A549 (cell line): ENCODE data around the gene CHP2. TPM values are rescaled to one million over a fixed set of nuclear protein-coding genes. Genes with fewer than 3 reads are reported as not detected.

Experiments
- ATAC-seq, 2 experiments: fragments of 200-7000 bp in 1 of 2; fragments of >200 bp in 1 of 2; cut with Nextera tagmentation in 1 of 2; cut with Tn5 transposase in 1 of 2; 3 replicates each; pipeline versions ENCODE4 v1.8.0 to v1.9.1; 2018 to 2020; ENCODE audit warnings: mild to moderate bottlenecking in 1 of 2, moderate library complexity in 1 of 2
- CTCF ChIA-PET: fragments of 300-600 bp; sonication (Branson Sonifier 250); formaldehyde crosslinking; extraction: SDS; loops from one replicate; lab custom pipeline; 2021; ENCODE audit warnings: antibody characterized with exemption, inconsistent platforms; lab: Yijun Ruan, JAX
- POLR2A ChIA-PET: fragments of 350-600 bp; formaldehyde crosslinking; extraction: SDS; loops from one replicate; lab custom pipeline; 2021; ENCODE audit warnings: antibody characterized with exemption, inconsistent platforms; lab: Yijun Ruan, JAX
- DNase-seq, 2 experiments: peaks; one replicate each; pipeline versions ENCODE4 v3.0.0 to v3.0.0-alpha.2; 2011 to 2016; ENCODE audit warnings: low read depth in 1 of 2, low spot score in 1 of 2
- FAIRE-seq: peaks from 2 replicates; lab custom pipeline; 2011; peaks lifted over from hg19 to GRCh38; lab: Jason Lieb, UNC
- H3K27ac ChIP-seq, 2 experiments: fragments of >200 bp; sonication (Bioruptor Twin); formaldehyde crosslinking; 3 replicates each; pipeline ENCODE4 v1.5.1; 2016 to 2017
- H3K4me1 ChIP-seq: fragments of >200 bp; sonication (Bioruptor Twin); formaldehyde crosslinking; 3 replicates; pipeline ENCODE4 v1.6.1; 2016
- H3K4me2 ChIP-seq: fragments of >200 bp; sonication (Bioruptor Twin); formaldehyde crosslinking; 3 replicates; pipeline ENCODE4 v1.6.1; 2016
- H3K4me3 ChIP-seq: fragments of >200 bp; sonication (Bioruptor Twin); formaldehyde crosslinking; 3 replicates; pipeline ENCODE4 v1.5.1; 2016
- H3K9me3 ChIP-seq: fragments of >200 bp; sonication (Bioruptor Twin); formaldehyde crosslinking; 3 replicates; pipeline ENCODE4 v1.6.1; 2016
- BCL3 ChIP-seq: fragments of >200 bp; sonication (Bioruptor Twin); formaldehyde crosslinking; IDR thresholded peaks from 3 replicates; pipeline ENCODE4 v1.6.1; 2016
- BHLHE40 ChIP-seq: IDR thresholded peaks from 2 replicates; pipeline ENCODE4 v1.6.1; 2012; ENCODE audit warnings: low read depth, low read length, inconsistent platforms
- CBX8 ChIP-seq: fragments of 200-600 bp; sonication (generic); IDR thresholded peaks from 2 replicates; pipeline ENCODE4 v1.6.1; 2016
- CEBPB ChIP-seq, 2 experiments: fragments of >200 bp in 1 of 2; sonication (Bioruptor Twin) in 1 of 2; formaldehyde crosslinking in 1 of 2; IDR thresholded peaks; 2 replicates each; pipeline ENCODE4 v1.6.1; 2012 to 2016
- EHF ChIP-seq: fragments of 250-450 bp; sonication (Bioruptor Pico); IDR thresholded peaks from 2 replicates; pipeline ENCODE4 v1.5.0; 2020; ENCODE audit warnings: mild to moderate bottlenecking
- EP300 ChIP-seq, 2 experiments: fragments of >200 bp; sonication (Bioruptor Twin); formaldehyde crosslinking; IDR thresholded peaks; 2 replicates in 1 of 2; 3 replicates in 1 of 2; pipeline ENCODE4 v1.6.1; 2016 to 2017
- ESRRA ChIP-seq: fragments of 150-350 bp; IDR thresholded peaks from 2 replicates; pipeline ENCODE4 v1.6.1; 2014; ENCODE audit warnings: mild to moderate bottlenecking, low read length, borderline replicate concordance
- FOSB ChIP-seq: fragments of 250-450 bp; sonication (Bioruptor Pico); IDR thresholded peaks from 2 replicates; pipeline ENCODE4 v1.5.0; 2020; ENCODE audit warnings: mild to moderate bottlenecking, moderate library complexity
- FOSL2 ChIP-seq, 2 experiments: fragments of 450-650 bp in 1 of 2; fragments of >200 bp in 1 of 2; sonication (Bioruptor Twin) in 1 of 2; formaldehyde crosslinking; IDR thresholded peaks; 2 replicates each; pipeline versions ENCODE4 v1.5.0 to v1.6.1; 2016 to 2020; ENCODE audit warnings: mild to moderate bottlenecking in 1 of 2, moderate library complexity in 1 of 2
- GATA3 ChIP-seq: IDR thresholded peaks from 2 replicates; pipeline ENCODE4 v1.6.1; 2012; ENCODE audit warnings: borderline replicate concordance
- HES2 ChIP-seq: fragments of >200 bp; sonication (Bioruptor Twin); formaldehyde crosslinking; IDR thresholded peaks from 2 replicates; pipeline ENCODE4 v1.6.1; 2016
- HEYL ChIP-seq: fragments of 250-450 bp; sonication (Bioruptor Pico); IDR thresholded peaks from 2 replicates; pipeline ENCODE4 v1.8.0; 2021; ENCODE audit warnings: mild to moderate bottlenecking, moderate library complexity
- HMGXB4 ChIP-seq: fragments of 250-450 bp; sonication (Bioruptor Pico); IDR thresholded peaks from 2 replicates; pipeline ENCODE4 v1.5.0; 2021; ENCODE audit warnings: mild to moderate bottlenecking, moderate library complexity, borderline replicate concordance
- HOXA7 ChIP-seq: fragments of 250-450 bp; sonication (Bioruptor Pico); IDR thresholded peaks from 2 replicates; pipeline ENCODE4 v1.5.0; 2020; ENCODE audit warnings: mild to moderate bottlenecking, moderate library complexity
- JUN ChIP-seq, 2 experiments: fragments of >200 bp; sonication (Bioruptor Twin); formaldehyde crosslinking; IDR thresholded peaks; 2 replicates in 1 of 2; 3 replicates in 1 of 2; pipeline ENCODE4 v1.6.1; 2016 to 2017
- JUNB ChIP-seq: fragments of >200 bp; sonication (Bioruptor Twin); formaldehyde crosslinking; IDR thresholded peaks from 2 replicates; pipeline ENCODE4 v1.6.1; 2016
- KDM1A ChIP-seq: fragments of 200-600 bp; sonication (generic); IDR thresholded peaks from 2 replicates; pipeline ENCODE4 v1.6.1; 2016; ENCODE audit warnings: low read depth, mild to moderate bottlenecking
- MAFK ChIP-seq: fragments of 450-650 bp; IDR thresholded peaks from 2 replicates; pipeline ENCODE4 v1.6.1; 2014; ENCODE audit not compliant: partially characterized antibody
- MAX ChIP-seq: IDR thresholded peaks from 2 replicates; pipeline ENCODE4 v1.6.1; 2012
- MAZ ChIP-seq: fragments of 150-350 bp; IDR thresholded peaks from 2 replicates; pipeline ENCODE4 v1.6.1; 2014; ENCODE audit warnings: antibody characterized with exemption, low read depth, low read length, borderline replicate concordance
- NFE2L2 ChIP-seq: fragments of 150-350 bp; conservative IDR thresholded peaks from 2 replicates; pipeline ENCODE4 v1.6.1; 2014; ENCODE audit warnings: low read length
- NPAS2 ChIP-seq: fragments of 250-450 bp; sonication (Bioruptor Pico); IDR thresholded peaks from 2 replicates; pipeline ENCODE4 v1.8.0; 2022; ENCODE audit warnings: mild to moderate bottlenecking, moderate library complexity, borderline replicate concordance
- NR3C1 ChIP-seq: fragments of >200 bp; sonication (Bioruptor Twin); formaldehyde crosslinking; IDR thresholded peaks from 3 replicates; pipeline ENCODE4 v1.6.1; 2017
- RAD21 ChIP-seq, 2 experiments: fragments of >200 bp in 1 of 2; sonication (Bioruptor Twin) in 1 of 2; formaldehyde crosslinking in 1 of 2; IDR thresholded peaks in 1 of 2; conservative IDR thresholded peaks in 1 of 2; 2 replicates in 1 of 2; 3 replicates in 1 of 2; pipeline ENCODE4 v1.6.1; 2012 to 2018; ENCODE audit warnings: inconsistent platforms in 1 of 2
- RCOR1 ChIP-seq: fragments of 150-350 bp; IDR thresholded peaks from 2 replicates; pipeline ENCODE4 v1.6.1; 2014; ENCODE audit warnings: antibody characterized with exemption, low read length, low read depth
- TFCP2L1 ChIP-seq: fragments of 250-450 bp; sonication (Bioruptor Pico); IDR thresholded peaks from 2 replicates; pipeline ENCODE4 v1.5.0; 2021; ENCODE audit warnings: mild to moderate bottlenecking
- TP53 ChIP-seq: fragments of 250-450 bp; sonication (Bioruptor Pico); IDR thresholded peaks from 2 replicates; pipeline ENCODE4 v1.5.0; 2021; ENCODE audit warnings: mild to moderate bottlenecking, moderate library complexity
- USF2 ChIP-seq: fragments of 450-650 bp; IDR thresholded peaks from 2 replicates; pipeline ENCODE4 v1.6.1; 2014; ENCODE audit warnings: antibody characterized with exemption
- WGBS: methylation state at CpG from one replicate; pipeline ENCODE4 v1.1.6; 2017; ENCODE audit errors: missing lambda C conversion rate; 5-methylcytosine and 5-hydroxymethylcytosine counted together
- polyA minus RNA-seq: library from RNA; depleted of rRNA, polyadenylated mRNA; stranded (reverse); fragments of >200 nt; gene quantifications from 2 replicates; pipeline ENCODE4 v1.2.3, GENCODE V29; 2011; rRNA and poly(A)+ RNA removed
- polyA plus RNA-seq, 4 experiments: library from polyadenylated mRNA; depleted of rRNA in 3 of 4; stranded (reverse); fragments of >200 nt; fragmentation: RNase III in 1 of 4; extraction: RNeasy Plus Mini Kit Qiagen cat#74134 plus additional on column Dnase treatment in 1 of 4; gene quantifications; 2 replicates in 3 of 4; 3 replicates in 1 of 4; pipeline ENCODE4 v1.2.3, GENCODE V29; 2011 to 2017

CHP2 gene
- polyA plus RNA-seq (2011; rRNA removed) (not detected in 2 replicates), polyA plus RNA-seq (2017; fragmentation: RNase III; extraction: RNeasy Plus Mini Kit Qiagen cat#74134 plus additional on column Dnase treatment) (not detected in 3 replicates), polyA minus RNA-seq (not detected in 2 replicates)
- polyA plus RNA-seq (2012; cell fraction: cytosol; rRNA removed): 0.01 TPM in 1 of 2 replicates, not detected in the other
- not detected in 2 replicates for polyA plus RNA-seq (2012; cell fraction: nucleus; rRNA removed)

GRCh38 chr16:23754594-23755483, at the start of gene CHP2:
Gene CHP2 (plus strand): TSS chr16:23755026. CDS start chr16:23755050, 24 bp downstream.
- 40% methylated on average over 9 of the region's 80 CpGs for WGBS
- no peak for TF ChIP-seq TFCP2L1 (CRISPR knock-in tag)
- TF ChIP-seq EHF (CRISPR knock-in tag): no peak
- no peak for TF ChIP-seq TP53 (CRISPR knock-in tag)
- no peak for TF ChIP-seq BCL3
- TF ChIP-seq CEBPB (IDR thresholded peaks at IDR 0.05): no peak
- TF ChIP-seq GATA3: no peak
- TF ChIP-seq ESRRA: no peak
- no peak for TF ChIP-seq FOSB (CRISPR knock-in tag)
- H3K27ac ChIP-seq: peak within 1 kb of the TSS in 1 of 2 experiments; percentile 36; a peak in 2 of 6 replicates
- peak within 1 kb of the TSS; percentile 75 for H3K4me2 ChIP-seq
- no peaks in the 10 kb centered on the region for H3K9me3 ChIP-seq
- ATAC-seq (peak; percentile 30 to 65; a peak in 4 of 6 replicates), FAIRE-seq (no peak), DNase-seq (no peak)
- peak within 1 kb of the TSS; percentile 33 for H3K4me3 ChIP-seq
- ChIA-PET CTCF (no interaction called here), POLR2A (no interaction called here)
- peaks cover 3% of the 10 kb centered on the region; the same call in 1 of the 3 replicates for H3K4me1 ChIP-seq

GRCh38 chr16:23705517-23705902, 49.3 kb upstream of the CHP2 start:
- Histone ChIP-seq H3K27ac (no peak overlapping the region), H3K4me2 (no peak overlapping the region), H3K9me3 (peaks cover 24% of the 10 kb centered on the region; the same call in 2 of the 3 replicates), H3K4me1 (no peaks in the 10 kb centered on the region), H3K4me3 (no peak overlapping the region)
- no peak for ATAC-seq
- no peak for TF ChIP-seq USF2
- TF ChIP-seq JUNB: no peak
- TF ChIP-seq JUN (IDR thresholded peaks at IDR 0.05): no peak
- TF ChIP-seq HES2: no peak
- TF ChIP-seq NR3C1: no peak
- no peak for TF ChIP-seq MAZ
- no peak for DNase-seq
- ChIA-PET POLR2A (no interaction called here), CTCF (no interaction called here)
- FAIRE-seq: no peak
- WGBS: 44% methylated on average over 2 of the region's 2 CpGs

- Histone ChIP-seq H3K4me1 (no peaks in the 10 kb centered on the region), H3K9me3 (peaks cover 24% of the 10 kb centered on the region; the same call in 2 of the 3 replicates), H3K4me3 (no peak overlapping the region), H3K4me2 (no peak overlapping the region), H3K27ac (no peak overlapping the region)
- WGBS: 41% methylated on average over 4 of the region's 4 CpGs
- TF ChIP-seq BHLHE40: no peak
- TF ChIP-seq CBX8: no peak
- TF ChIP-seq FOSL2 (IDR thresholded peaks at IDR 0.05): no peak
- no peak for TF ChIP-seq FOSL2 (CRISPR knock-in tag; IDR thresholded peaks at IDR 0.05)
- TF ChIP-seq HMGXB4 (CRISPR knock-in tag): no peak
- no peak for TF ChIP-seq NPAS2 (CRISPR knock-in tag)
- TF ChIP-seq NFE2L2: no peak
- TF ChIP-seq EP300 (IDR thresholded peaks at IDR 0.05): no peak
- no peak for TF ChIP-seq RAD21 (conservative IDR thresholded peaks at IDR 0.05 in 1 of 2, IDR thresholded peaks at IDR 0.05 in 1 of 2)
- TF ChIP-seq EHF (CRISPR knock-in tag): no peak
- no peak for TF ChIP-seq JUN (IDR thresholded peaks at IDR 0.05)
- TF ChIP-seq HOXA7 (CRISPR knock-in tag): no peak
- TF ChIP-seq RCOR1: no peak
- no peak for TF ChIP-seq KDM1A
- TF ChIP-seq HEYL (CRISPR knock-in tag): no peak
- TF ChIP-seq MAX: no peak
- no peak for TF ChIP-seq MAFK
- no peak for FAIRE-seq
- no peak for ATAC-seq
- DNase-seq: no peak
- ChIA-PET POLR2A (no interaction called here), CTCF (interaction anchor here (1.3 to 1.8 kb wide), 2 partner anchors 22 to 37 kb away, joined by 3 to 4 read pairs; no protein-coding TSS in a partner anchor)
Observed at GRCh38 chr16:23706439-23706838, 48.4 kb upstream of the CHP2 start.
